Activated CD4-positive, alpha-beta memory T cell treated with anti-CD3 and anti-CD28 coated beads for 36 hours (primary cell): ENCODE data around the gene INS. TPM values are rescaled to one million over a fixed set of nuclear protein-coding genes. Genes with fewer than 3 reads are reported as not detected.
"Not testable (repeated sequence)": the region's sequence is repeated elsewhere in the genome, so short reads cannot be mapped to it uniquely, and the experiment has no call there.

Experiments
- CTCF ChIA-PET: fragments of 350-600 bp; sonication (Branson Sonifier 250); formaldehyde crosslinking; loops from one replicate; lab custom pipeline; 2021; ENCODE audit warnings: antibody characterized with exemption, inconsistent platforms; lab: Charles Lee
- POLR2A ChIA-PET: fragments of 350-600 bp; sonication (Branson Sonifier 250); formaldehyde crosslinking; loops from one replicate; lab custom pipeline; 2021; ENCODE audit warnings: antibody characterized with exemption; lab: Charles Lee
- DNase-seq: peaks from one replicate; pipeline ENCODE4 v3.0.0-alpha.2; 2020
- H3K27ac Mint-ChIP-seq: one replicate; pipeline ENCODE4 v1.8.0; 2021; ENCODE audit warnings: mixed read lengths
- H3K27me3 Mint-ChIP-seq: one replicate; pipeline ENCODE4 v1.8.0; 2021; ENCODE audit warnings: mixed read lengths
- H3K36me3 Mint-ChIP-seq: one replicate; pipeline ENCODE4 v1.8.0; 2021; ENCODE audit warnings: mixed read lengths
- H3K4me1 Mint-ChIP-seq: one replicate; pipeline ENCODE4 v1.8.0; 2021; ENCODE audit warnings: low read depth, mixed read lengths
- H3K4me3 Mint-ChIP-seq: one replicate; pipeline ENCODE4 v1.8.0; 2021; ENCODE audit warnings: mild to moderate bottlenecking, mixed read lengths
- H3K9me3 Mint-ChIP-seq: one replicate; pipeline ENCODE4 v1.8.0; 2021; ENCODE audit warnings: mixed read lengths
- intact Hi-C: fragments of 100-400 bp; cut with micrococcal nuclease; formaldehyde crosslinking; loops from one replicate; pipeline ENCODE4 v1.15.1; 2023
- total RNA-seq, 2 experiments: library from RNA; stranded (reverse); gene quantifications; one replicate each; pipeline ENCODE4 v1.2.3, GENCODE V29; 2021

INS gene
- total RNA-seq, 2 experiments from 2014 or later = not detected

- intact Hi-C loops = loop anchor here (2.0 kb wide), 1 partner anchor 234 kb away; no protein-coding TSS in a partner anchor
- peaks cover 15% of the 10 kb centered on the region for H3K27me3 Mint-ChIP-seq
- H3K9me3 Mint-ChIP-seq = no peaks in the 10 kb centered on the region
- no peak overlapping the region for H3K27ac Mint-ChIP-seq
- H3K36me3 Mint-ChIP-seq = no peaks in the 10 kb centered on the region
- H3K4me1 Mint-ChIP-seq = no peaks in the 10 kb centered on the region
- no peak for DNase-seq
- no peak overlapping the region for H3K4me3 Mint-ChIP-seq
- POLR2A ChIA-PET = interaction anchor here (1.4 kb wide), 1 partner anchor 114 kb away, joined by 3 read pairs; the partner anchor contains the start of genes C11orf21 and TSPAN32
- CTCF ChIA-PET = interaction anchor here (0.9 to 4.8 kb wide), 5 partner anchors 112 to 235 kb away, joined by 3 to 44 read pairs (median 6); partner anchors contain the start of genes C11orf21 and TSPAN32
Measured at GRCh38 chr11:2187280-2187707, 26.3 kb upstream of the INS start.

GRCh38 chr11:2186669-2187279, 25.8 kb upstream of the INS start:
- ChIA-PET POLR2A (interaction anchor here (1.4 kb wide), 1 partner anchor 115 kb away, joined by 3 read pairs; the partner anchor contains the start of genes C11orf21 and TSPAN32), CTCF (interaction anchor here (0.7 to 4.8 kb wide), 9 partner anchors 8 to 236 kb away, joined by 3 to 44 read pairs (median 4); partner anchors contain the start of genes C11orf21 and TSPAN32)
- Mint-ChIP-seq H3K4me3 (no peak overlapping the region), H3K27ac (no peak overlapping the region), H3K4me1 (no peaks in the 10 kb centered on the region), H3K27me3 (peaks cover 14% of the 10 kb centered on the region), H3K36me3 (no peaks in the 10 kb centered on the region), H3K9me3 (no peaks in the 10 kb centered on the region)
- peak; percentile 56 for DNase-seq
- intact Hi-C loops = loop anchor here (2.0 kb wide), 1 partner anchor 234 kb away; no protein-coding TSS in a partner anchor

DNA sequence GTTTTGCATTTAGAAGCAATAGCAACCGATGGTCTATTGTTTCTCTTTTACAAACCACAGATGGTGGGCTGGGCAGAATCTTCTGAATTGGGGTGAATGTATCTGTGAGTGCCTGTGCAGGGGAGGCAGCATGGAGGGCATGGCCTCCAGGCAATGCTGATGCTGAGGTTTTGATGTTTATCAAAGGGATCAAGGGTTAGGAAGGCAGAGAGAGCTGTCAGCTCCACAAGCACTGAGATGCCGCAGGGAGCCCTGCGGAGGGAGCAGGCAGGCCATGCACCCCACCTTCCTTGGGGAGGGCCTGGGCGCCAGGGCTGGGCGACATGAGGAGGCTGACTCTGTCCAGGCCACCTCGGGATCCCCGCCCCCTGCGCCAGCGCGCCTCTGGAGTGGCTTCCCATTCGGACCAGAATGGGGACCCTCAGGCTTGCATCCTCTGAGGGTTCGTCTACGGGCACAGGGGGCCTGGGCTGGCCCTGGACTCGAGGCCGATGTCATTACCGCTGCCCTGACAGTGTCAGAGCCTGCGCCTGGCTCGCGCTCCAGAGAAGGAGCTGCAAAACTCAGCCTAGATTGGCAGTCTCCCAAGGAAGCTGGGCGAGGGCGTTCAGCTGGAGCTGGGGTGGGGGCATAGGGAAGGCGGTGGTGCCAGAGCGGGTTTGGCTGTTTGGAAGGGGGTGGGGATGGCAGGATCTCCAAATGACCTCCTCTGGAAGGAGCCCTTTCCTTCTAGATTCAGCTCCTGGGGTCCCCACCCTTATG, 24.5 kb upstream of the INS start:
- intact Hi-C loops = loop anchor here (2.0 kb wide), 1 partner anchor 235 kb away; no protein-coding TSS in a partner anchor
- DNase-seq = no peak
- Mint-ChIP-seq H3K4me1 (no peaks in the 10 kb centered on the region), H3K9me3 (no peaks in the 10 kb centered on the region), H3K27me3 (peaks cover 8% of the 10 kb centered on the region), H3K4me3 (no peak overlapping the region), H3K27ac (no peak overlapping the region), H3K36me3 (no peaks in the 10 kb centered on the region)
- CTCF ChIA-PET = interaction anchor here (0.8 to 4.8 kb wide), 7 partner anchors 9 to 235 kb away, joined by 3 to 44 read pairs (median 6); partner anchors contain the start of genes C11orf21 and TSPAN32
- POLR2A ChIA-PET = no interaction called here

- ChIA-PET CTCF (no interaction called here), POLR2A (no interaction called here)
- Mint-ChIP-seq H3K9me3 (no peaks in the 10 kb centered on the region), H3K36me3 (no peaks in the 10 kb centered on the region), H3K4me3 (no peak overlapping the region), H3K27me3 (peaks cover 8% of the 10 kb centered on the region), H3K4me1 (no peaks in the 10 kb centered on the region), H3K27ac (no peak overlapping the region)
- DNase-seq = no peak
- intact Hi-C loops = no loop called here
Measured at GRCh38 chr11:2182692-2183474, 21.9 kb upstream of the INS start.

DNA sequence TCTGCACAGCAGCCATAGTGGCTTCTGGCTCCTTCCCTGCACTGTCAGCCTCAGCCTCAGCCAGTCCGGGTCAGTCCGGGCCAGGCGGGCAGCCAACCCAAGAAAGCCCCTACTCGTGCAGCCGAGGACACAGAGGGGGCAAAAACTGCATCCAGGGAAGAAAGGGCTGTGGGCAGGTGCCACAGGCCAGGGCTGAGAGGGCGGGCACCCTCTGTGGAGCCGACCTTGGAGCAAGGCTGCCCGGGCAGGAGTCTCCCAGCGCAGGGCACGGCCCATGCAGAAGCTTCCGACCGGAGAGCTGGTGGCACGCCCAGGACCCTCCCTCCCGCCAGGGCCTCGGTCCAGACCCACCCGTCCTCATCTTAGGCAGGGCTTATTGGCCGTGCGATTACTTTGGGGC, 21.1 kb upstream of the INS start:
- no peaks in the 10 kb centered on the region for H3K9me3 Mint-ChIP-seq
- ChIA-PET CTCF (interaction anchor here (1.1 kb wide), 1 partner anchor 12 kb away, joined by 3 read pairs; no protein-coding TSS in a partner anchor), POLR2A (no interaction called here)
- no peaks in the 10 kb centered on the region for H3K4me1 Mint-ChIP-seq
- intact Hi-C loops = no loop called here
- DNase-seq = no peak
- H3K27me3 Mint-ChIP-seq = peaks cover 8% of the 10 kb centered on the region
- H3K36me3 Mint-ChIP-seq = no peaks in the 10 kb centered on the region
- H3K27ac Mint-ChIP-seq = no peak overlapping the region
- no peak overlapping the region for H3K4me3 Mint-ChIP-seq

DNA sequence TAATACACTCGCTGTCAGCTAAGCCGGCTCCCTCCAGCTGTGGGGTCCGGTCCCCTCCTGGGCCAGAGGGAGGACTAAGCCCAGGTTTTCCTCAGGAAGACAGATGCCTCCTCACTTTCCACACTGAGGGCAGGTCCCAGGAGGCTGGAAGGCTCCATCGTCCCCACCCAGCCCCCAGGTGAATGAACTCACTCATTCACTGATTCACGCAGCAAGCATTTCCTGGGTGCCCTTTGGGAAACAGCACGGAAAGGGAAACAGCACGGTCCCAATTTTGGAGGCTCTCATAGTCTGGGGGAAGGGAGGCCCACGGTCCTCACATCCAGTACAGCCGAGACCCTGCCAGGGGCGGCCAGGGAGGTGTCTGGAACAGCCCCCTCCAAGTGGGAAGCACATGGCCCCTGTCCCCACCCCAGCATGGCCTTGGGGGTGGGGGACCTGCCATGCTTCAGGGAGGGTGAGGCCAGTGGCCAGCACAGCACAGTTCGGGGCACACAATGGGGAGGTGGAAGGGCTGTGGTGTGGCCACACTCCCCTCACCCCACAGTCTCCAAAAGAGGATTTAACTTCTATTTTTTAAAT, 19.9 kb upstream of the INS start:
- H3K27me3 Mint-ChIP-seq = peaks cover 8% of the 10 kb centered on the region
- no peaks in the 10 kb centered on the region for H3K4me1 Mint-ChIP-seq
- ChIA-PET POLR2A (no interaction called here), CTCF (interaction anchor here (1.1 kb wide), 1 partner anchor 13 kb away, joined by 3 read pairs; no protein-coding TSS in a partner anchor)
- no peak overlapping the region for H3K4me3 Mint-ChIP-seq
- no peak overlapping the region for H3K27ac Mint-ChIP-seq
- no peak for DNase-seq
- H3K9me3 Mint-ChIP-seq = no peaks in the 10 kb centered on the region
- intact Hi-C loops = no loop called here
- no peaks in the 10 kb centered on the region for H3K36me3 Mint-ChIP-seq

DNA sequence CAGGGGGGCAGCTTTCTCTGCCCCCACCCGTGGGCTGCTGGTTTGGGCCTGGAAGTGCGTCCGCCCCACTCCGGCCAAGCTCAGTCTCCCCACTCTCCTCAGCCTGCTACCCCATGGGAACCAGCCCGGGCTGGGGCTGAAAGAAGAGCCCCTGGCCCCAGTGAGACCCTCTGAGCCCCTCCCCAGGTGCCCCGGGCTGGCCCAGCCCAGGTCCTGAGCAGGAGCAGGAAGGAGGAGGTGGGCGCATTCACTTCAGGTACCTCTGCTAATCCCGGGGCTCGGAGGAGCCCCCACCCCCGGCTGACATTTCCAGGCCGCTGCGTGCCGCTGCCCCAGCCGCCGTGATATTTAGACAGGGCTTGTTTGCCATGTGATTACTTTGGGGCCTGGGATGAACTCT, 19.3 kb upstream of the INS start:
- no peak for DNase-seq
- no peaks in the 10 kb centered on the region for H3K4me1 Mint-ChIP-seq
- peaks cover 8% of the 10 kb centered on the region for H3K27me3 Mint-ChIP-seq
- H3K4me3 Mint-ChIP-seq = no peak overlapping the region
- H3K36me3 Mint-ChIP-seq = no peaks in the 10 kb centered on the region
- ChIA-PET POLR2A (no interaction called here), CTCF (no interaction called here)
- no peak overlapping the region for H3K27ac Mint-ChIP-seq
- intact Hi-C loops = no loop called here
- H3K9me3 Mint-ChIP-seq = no peaks in the 10 kb centered on the region

- CTCF ChIA-PET = no interaction called here
- intact Hi-C loops = no loop called here
Measured at GRCh38 chr11:2179516-2179915, 18.5 kb upstream of the INS start.

GRCh38 chr11:2178906-2179494, 18.0 kb upstream of the INS start:
- H3K4me3 Mint-ChIP-seq = no peak overlapping the region
- H3K27ac Mint-ChIP-seq = no peak overlapping the region
- ChIA-PET POLR2A (no interaction called here), CTCF (no interaction called here)
- no peaks in the 10 kb centered on the region for H3K9me3 Mint-ChIP-seq
- intact Hi-C loops = no loop called here
- H3K36me3 Mint-ChIP-seq = no peaks in the 10 kb centered on the region
- H3K27me3 Mint-ChIP-seq = no peaks in the 10 kb centered on the region
- DNase-seq = no peak
- no peaks in the 10 kb centered on the region for H3K4me1 Mint-ChIP-seq

More at GRCh38 chr11:2179516-2179915, 18.5 kb upstream of the INS start:
- Mint-ChIP-seq H3K27me3 (no peaks in the 10 kb centered on the region), H3K27ac (no peak overlapping the region), H3K9me3 (no peaks in the 10 kb centered on the region), H3K4me1 (no peaks in the 10 kb centered on the region), H3K36me3 (no peaks in the 10 kb centered on the region), H3K4me3 (no peak overlapping the region)
- POLR2A ChIA-PET = no interaction called here
- no peak for DNase-seq

GRCh38 chr11:2178055-2178773, 17.2 kb upstream of the INS start:
- H3K9me3 Mint-ChIP-seq, DNase-seq, intact Hi-C loops, H3K27ac Mint-ChIP-seq, H3K4me1 Mint-ChIP-seq, H3K36me3 Mint-ChIP-seq, H3K27me3 Mint-ChIP-seq, CTCF ChIA-PET, POLR2A ChIA-PET, H3K4me3 Mint-ChIP-seq: not testable (repeated sequence)

- Mint-ChIP-seq H3K9me3 (no peaks in the 10 kb centered on the region), H3K36me3 (no peaks in the 10 kb centered on the region), H3K27me3 (no peaks in the 10 kb centered on the region), H3K27ac (no peak overlapping the region), H3K4me1 (no peaks in the 10 kb centered on the region), H3K4me3 (no peak overlapping the region)
- DNase-seq = no peak
- intact Hi-C loops = no loop called here
- ChIA-PET POLR2A (no interaction called here), CTCF (no interaction called here)
Measured at GRCh38 chr11:2177076-2177475, 16.1 kb upstream of the INS start.
